ENCODE data around the gene ZNF423.

Gene ZNF423

DNA sequence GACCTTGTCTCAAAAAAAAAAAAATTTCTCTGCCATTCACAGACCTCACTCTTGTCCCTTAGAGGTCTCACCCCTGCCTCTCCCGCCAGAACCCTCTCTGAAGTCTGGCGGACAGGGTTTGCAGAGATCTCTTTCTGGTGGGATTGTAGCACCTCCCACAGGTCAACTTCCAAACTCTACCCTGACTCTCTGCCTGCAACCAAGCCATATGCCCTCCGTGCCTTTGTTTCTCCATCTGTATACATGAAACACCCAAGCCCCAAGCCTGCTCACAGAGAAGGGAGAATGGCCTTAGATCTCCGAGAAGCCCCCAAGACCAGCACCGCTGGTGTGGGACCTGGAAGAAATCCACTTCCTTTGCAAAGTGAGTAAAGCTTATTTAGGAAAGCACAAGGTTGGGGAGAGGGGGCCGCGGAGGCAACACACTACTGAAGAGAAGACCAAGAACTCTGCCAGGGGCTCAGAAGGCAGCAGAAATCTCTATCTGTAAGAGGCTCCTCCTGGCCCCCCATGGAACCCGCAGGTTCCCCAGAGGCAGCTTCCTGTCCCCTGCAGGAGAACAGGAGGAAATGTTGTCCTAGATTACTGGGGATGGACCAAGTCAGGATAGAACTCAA lies 262.4 kb downstream of the ZNF423 start:
- H3F3A ChIP-seq (ENCODE audit: control insufficient read depth, insufficient read depth): no peaks in the 10 kb centered on the region

DNA sequence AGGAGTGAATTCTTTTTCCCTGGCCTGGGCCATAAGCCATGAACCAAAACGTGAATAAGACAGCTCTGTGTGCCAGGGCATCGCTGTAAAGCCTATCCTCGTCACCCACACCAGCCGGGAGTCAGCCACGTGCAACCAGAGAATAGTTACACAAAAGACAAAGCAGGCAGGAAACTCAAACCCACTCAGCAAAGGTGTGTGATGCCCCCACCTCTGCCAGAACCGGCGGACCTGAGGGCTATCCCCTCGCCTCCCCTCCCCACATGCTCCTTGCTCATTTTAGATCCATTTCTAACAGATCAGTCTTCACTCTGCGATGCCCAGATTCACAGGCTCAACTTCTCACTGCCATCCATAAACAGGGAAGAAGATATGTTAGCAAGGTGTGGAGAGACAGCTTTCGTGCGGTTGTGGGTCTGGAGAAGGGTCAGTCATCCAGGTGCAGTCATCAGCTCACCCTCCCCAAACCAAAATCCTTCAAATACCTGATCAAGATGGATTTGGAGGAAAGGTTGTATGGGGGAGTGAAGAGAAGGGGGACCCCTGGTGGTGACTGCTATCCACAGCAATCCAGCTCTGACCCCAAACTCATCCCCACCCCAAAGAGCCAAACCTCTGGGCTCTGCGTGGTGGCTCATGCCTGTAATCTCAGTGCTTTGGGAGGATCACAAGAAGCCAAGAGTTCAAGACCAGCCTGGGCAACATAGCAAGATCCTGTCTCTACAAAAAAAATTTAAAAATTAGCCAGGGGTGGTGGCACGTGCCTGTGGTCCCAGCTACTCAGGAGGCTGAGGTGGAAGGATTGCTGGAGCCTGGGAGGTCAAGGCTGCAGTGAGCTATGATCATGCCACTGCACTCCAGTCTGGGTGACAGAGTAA lies 263.1 kb downstream of the ZNF423 start:
- Histone ChIP-seq H3K4me3 (ENCODE audit: low read length) (no peak overlapping the region), H3K27me3 (ENCODE audit: control insufficient read depth, low read length) (peaks cover 13% of the 10 kb centered on the region), H3K36me3 (ENCODE audit: control insufficient read depth, low read length) (no peaks in the 10 kb centered on the region), H4K20me1 (ENCODE audit: control insufficient read depth, insufficient read depth, low read depth, low read length) (no peaks in the 10 kb centered on the region), H3K9me3 (ENCODE audit: control insufficient read depth, insufficient read depth, low read length) (no peaks in the 10 kb centered on the region), H3K79me2 (ENCODE audit: control insufficient read depth, low read length) (no peaks in the 10 kb centered on the region), H3K4me1 (ENCODE audit: control insufficient read depth, low read length) (no peaks in the 10 kb centered on the region), H3K27ac (ENCODE audit: low read depth, low read length) (no peak overlapping the region), H3F3A (ENCODE audit: control insufficient read depth, insufficient read depth) (no peaks in the 10 kb centered on the region), H3K4me2 (ENCODE audit: low read length) (no peak overlapping the region), H3K9me2 (replicated peaks; ENCODE audit: control insufficient read depth, low read length) (no peaks in the 10 kb centered on the region)
- TF ChIP-seq, protein P1, sequence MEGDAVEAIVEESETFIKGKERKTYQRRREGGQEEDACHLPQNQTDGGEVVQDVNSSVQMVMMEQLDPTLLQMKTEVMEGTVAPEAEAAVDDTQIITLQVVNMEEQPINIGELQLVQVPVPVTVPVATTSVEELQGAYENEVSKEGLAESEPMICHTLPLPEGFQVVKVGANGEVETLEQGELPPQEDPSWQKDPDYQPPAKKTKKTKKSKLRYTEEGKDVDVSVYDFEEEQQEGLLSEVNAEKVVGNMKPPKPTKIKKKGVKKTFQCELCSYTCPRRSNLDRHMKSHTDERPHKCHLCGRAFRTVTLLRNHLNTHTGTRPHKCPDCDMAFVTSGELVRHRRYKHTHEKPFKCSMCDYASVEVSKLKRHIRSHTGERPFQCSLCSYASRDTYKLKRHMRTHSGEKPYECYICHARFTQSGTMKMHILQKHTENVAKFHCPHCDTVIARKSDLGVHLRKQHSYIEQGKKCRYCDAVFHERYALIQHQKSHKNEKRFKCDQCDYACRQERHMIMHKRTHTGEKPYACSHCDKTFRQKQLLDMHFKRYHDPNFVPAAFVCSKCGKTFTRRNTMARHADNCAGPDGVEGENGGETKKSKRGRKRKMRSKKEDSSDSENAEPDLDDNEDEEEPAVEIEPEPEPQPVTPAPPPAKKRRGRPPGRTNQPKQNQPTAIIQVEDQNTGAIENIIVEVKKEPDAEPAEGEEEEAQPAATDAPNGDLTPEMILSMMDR (IDR thresholded peaks at IDR 0.05; ENCODE audit: low read depth, low read length, poor library complexity, severe bottlenecking): peak; percentile 80
- TF ChIP-seq EZH2phosphoT487 (IDR thresholded peaks at IDR 0.05; ENCODE audit: borderline replicate concordance, low read length): no peak

More for the DNA sequence above, 262.4 kb downstream of the ZNF423 start:
- Histone ChIP-seq H3K4me1 (ENCODE audit: control insufficient read depth, low read length) (no peaks in the 10 kb centered on the region), H3K9me2 (replicated peaks; ENCODE audit: control insufficient read depth, low read length) (no peaks in the 10 kb centered on the region), H3K79me2 (ENCODE audit: control insufficient read depth, low read length) (no peaks in the 10 kb centered on the region), H3K9me3 (ENCODE audit: control insufficient read depth, insufficient read depth, low read length) (no peaks in the 10 kb centered on the region), H3K4me2 (ENCODE audit: low read length) (no peak overlapping the region), H3K27me3 (ENCODE audit: control insufficient read depth, low read length) (peaks cover 13% of the 10 kb centered on the region), H3K36me3 (ENCODE audit: control insufficient read depth, low read length) (no peaks in the 10 kb centered on the region), H4K20me1 (ENCODE audit: control insufficient read depth, insufficient read depth, low read depth, low read length) (no peaks in the 10 kb centered on the region), H3K27ac (ENCODE audit: low read depth, low read length) (no peak overlapping the region), H3K4me3 (ENCODE audit: low read length) (no peak overlapping the region)
- TF ChIP-seq EZH2phosphoT487 (IDR thresholded peaks at IDR 0.05; ENCODE audit: borderline replicate concordance, low read length): no peak
- TF ChIP-seq, protein P1 (IDR thresholded peaks at IDR 0.05; ENCODE audit: low read depth, low read length, poor library complexity, severe bottlenecking): no peak

DNA sequence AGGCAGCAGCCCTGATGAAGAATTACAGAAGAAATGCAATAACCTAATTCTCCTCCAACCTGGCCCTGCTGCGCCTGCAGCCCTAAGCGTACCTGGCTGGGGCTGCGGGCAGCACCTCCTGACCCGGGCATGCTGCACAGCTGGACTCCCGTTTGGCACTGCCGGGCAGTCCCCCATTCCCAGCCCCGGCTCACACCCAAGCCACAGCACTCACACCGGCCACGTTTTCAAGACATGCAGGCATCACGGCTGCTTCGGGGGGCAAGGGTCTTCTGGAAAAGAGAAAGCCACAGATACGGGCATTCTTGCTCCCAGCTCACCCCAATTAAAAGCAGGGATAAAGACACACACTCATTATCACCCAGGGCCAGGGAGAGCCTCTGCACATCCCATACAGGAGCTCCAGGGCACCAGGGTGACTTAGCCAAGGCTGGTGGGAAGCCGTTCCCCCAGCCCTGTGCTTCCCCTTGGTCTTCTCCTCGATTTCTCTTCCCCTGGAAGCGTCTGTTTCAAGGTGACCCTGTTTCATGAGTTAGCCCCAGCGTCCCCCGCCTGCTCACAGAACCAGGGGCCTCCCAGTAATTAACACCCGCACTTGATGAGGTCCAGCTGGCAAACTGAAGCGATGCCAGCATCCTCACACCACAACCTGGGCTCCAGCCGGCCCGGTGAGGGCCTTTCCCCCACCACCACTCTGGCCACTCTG lies 265.6 kb downstream of the ZNF423 start:
- Histone ChIP-seq H3K9me3 (ENCODE audit: control insufficient read depth, insufficient read depth, low read length) (no peaks in the 10 kb centered on the region), H4K20me1 (ENCODE audit: control insufficient read depth, insufficient read depth, low read depth, low read length) (no peaks in the 10 kb centered on the region), H3F3A (ENCODE audit: control insufficient read depth, insufficient read depth) (no peaks in the 10 kb centered on the region), H3K9me2 (replicated peaks; ENCODE audit: control insufficient read depth, low read length) (no peaks in the 10 kb centered on the region), H3K36me3 (ENCODE audit: control insufficient read depth, low read length) (no peaks in the 10 kb centered on the region), H3K27ac (ENCODE audit: low read depth, low read length) (no peak overlapping the region), H3K4me3 (ENCODE audit: low read length) (no peak overlapping the region), H3K4me1 (ENCODE audit: control insufficient read depth, low read length) (no peaks in the 10 kb centered on the region), H3K27me3 (ENCODE audit: control insufficient read depth, low read length) (peaks cover 2% of the 10 kb centered on the region), H3K79me2 (ENCODE audit: control insufficient read depth, low read length) (no peaks in the 10 kb centered on the region), H3K4me2 (ENCODE audit: low read length) (no peak overlapping the region)
- no peak for TF ChIP-seq EZH2phosphoT487 (IDR thresholded peaks at IDR 0.05; ENCODE audit: borderline replicate concordance, low read length)
- TF ChIP-seq, protein P1 (IDR thresholded peaks at IDR 0.05; ENCODE audit: low read depth, low read length, poor library complexity, severe bottlenecking): no peak

All from DOHH2 (cell line).